ENCODE results near the gene ZNRF1.

DNA sequence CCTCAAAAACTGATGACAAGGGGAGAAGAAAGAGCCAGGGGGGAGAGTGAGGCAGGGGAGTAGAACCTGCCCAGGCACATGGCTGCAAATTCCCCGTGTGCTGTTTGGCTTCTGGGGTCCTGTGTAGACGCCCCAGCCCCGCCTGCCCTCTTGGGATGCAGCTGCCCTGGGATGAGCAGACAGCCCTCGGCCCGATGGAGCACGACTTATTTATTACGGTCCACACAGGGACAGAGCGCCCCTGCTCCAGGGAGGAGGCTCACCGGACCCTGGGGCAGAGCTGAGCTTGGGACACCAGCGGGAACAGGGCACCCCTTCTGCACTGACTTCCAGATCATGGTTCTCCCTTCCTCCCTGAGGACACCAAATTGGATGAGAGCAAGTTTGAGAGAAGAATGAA is 108.7 kb downstream of the ZNRF1 start:
- TF ChIP-seq CTCF (IDR thresholded peaks at IDR 0.05): no peak
- no peak for TF ChIP-seq POLR2A (IDR thresholded peaks at IDR 0.05)
- no peak for TF ChIP-seq POLR2AphosphoS5 (IDR thresholded peaks at IDR 0.05)
